ENCODE results near the gene CFAP210.

The CFAP210 gene, protein sequence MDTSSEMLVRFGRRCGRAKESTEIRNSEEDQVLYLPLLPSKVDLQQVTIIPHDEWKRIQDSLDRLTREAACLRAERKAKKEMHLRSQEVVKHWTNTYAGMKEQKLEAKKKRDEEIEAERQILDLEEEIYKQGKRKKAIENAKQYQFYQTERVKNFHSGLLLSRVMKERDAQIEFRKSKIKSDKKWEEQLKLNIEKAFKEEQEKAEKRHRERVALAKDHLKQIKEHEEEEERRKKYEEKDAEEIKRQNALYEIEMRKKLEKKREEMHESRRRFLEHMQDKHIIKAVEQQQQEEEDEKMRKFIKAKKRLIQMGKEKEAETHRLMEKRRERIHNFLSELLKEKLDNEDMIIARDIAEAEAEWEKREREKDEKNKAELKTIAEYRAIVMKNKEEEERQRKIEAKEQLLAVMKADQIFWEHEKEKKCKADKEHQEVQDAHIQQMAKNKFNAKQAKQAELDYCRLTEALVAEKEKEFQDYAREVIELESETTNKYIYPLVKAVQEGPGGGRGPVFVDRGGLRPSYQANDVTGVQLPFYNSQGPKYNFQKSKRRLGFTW

DNA sequence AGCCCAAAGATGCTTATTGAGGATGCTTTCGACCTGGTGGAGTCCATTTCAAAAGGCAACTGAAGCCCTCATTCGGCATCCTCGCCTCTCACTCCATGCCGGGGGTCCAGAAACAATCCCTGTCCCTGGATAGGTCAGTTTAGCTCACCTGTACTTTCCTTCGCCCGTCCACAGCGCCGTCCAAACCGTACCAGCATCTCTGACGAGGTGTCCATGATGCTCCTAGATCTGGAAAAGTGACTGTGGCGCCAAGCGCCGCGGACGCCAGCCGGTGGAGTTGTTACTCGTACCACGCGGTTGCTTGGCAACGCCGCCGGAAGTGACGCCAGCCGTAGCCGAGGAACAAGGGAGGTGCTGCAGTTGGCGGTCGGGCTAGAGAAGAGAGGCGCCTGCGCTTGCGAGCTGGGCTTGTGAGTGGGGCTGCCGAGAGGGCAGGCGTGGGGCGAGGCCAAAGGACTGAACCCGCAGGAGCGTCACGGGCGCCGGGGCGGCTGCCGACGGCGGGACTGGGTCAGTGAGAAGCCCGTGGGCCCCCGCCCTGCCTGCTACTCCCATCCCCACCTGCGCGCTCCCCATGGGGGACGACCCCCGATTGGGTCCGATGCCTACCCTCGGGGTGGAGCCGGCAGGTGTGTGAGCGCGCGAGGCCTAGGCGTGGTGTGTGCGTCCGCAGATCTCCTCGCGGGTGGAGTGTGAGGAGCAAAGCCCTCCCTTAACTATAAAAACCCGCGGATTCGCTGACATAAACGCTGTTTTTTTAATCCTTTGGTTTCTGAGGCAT, at the start of gene CFAP210, which contains the start of gene PHOSPHO2:
CFAP210 (minus strand) TSS at position 293 of the 781 bp plus-strand sequence; CDS start at position 215, 78 bp downstream.
PHOSPHO2 (plus strand) TSS at position 357 of the 781 bp plus-strand sequence. CDS start 6,503 bp downstream, outside the sequence.
- DNase-seq: peak; percentile 99

DNA sequence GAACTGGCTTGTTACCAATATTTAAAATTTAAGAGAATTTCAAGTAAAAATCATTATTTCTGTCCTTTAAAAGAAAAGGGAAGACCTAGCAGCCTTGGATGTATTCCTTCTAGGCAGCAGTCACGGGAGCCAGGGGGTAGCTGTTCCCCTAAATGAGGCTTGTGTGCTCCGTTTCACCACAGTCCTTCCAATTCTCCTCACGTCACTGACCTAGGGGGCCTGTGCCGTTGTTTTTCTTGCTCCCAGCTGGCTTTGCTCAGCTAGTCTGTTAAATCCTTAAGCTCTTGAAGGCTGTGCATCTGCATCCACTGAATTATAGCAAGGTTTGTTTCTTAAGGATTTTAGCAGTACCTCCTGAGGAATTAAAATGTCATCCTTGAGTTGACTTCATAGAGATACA, 49.3 kb upstream of the CFAP210 start:
- no peak for DNase-seq

DNA sequence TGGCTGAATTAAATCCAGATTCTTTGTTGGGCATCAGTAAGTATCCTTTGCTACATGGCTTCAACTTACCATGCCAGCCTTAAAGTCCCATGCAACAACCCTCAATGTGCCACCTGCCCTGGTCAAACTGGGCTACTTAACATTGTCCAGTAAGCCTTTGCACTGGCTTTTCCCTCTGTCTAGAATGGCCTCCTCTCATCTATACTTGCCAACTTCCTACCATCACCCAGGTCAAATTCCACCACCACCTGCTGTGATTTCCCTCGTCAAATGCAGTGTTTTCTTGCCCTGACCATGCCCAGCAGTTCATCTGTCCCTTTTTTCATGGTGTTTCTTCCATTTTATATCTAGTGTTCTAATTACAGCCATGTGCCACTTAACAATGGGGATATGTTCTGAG, 45.1 kb upstream of the CFAP210 start:
- DNase-seq: no peak

DNA sequence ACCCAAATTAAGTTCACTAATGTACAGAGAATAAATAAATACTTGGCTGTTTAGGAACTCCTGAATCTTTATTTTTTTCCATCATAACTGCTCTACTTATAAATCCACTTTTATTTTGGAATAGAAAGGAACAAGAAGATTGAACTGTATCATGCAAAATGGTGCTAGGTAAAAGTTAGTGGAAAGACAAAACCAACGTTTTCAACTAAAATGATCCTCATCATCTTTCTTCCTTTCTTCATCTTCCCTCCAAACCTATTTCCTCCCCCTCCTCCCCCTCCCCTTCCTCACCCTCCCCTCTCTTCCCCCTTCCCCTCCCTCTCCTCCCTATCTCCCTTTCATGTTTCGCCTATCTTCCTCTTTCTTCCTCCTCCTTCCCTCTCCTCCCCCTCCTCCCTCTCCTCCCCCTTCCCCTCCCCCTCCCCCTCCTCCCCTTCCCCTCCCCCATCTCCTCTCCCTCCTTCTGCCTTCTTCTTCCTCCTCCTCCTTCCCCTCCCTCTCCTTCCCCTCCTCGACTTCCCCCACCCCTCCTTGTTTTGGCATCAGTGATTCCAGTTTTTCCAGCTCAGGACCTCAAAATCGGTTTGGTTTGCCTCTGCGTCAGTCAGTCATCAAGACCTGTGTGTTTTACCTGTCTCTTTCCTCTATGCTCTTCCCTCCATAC, 44.5 kb upstream of the CFAP210 start:
- DNase-seq: no peak

DNA sequence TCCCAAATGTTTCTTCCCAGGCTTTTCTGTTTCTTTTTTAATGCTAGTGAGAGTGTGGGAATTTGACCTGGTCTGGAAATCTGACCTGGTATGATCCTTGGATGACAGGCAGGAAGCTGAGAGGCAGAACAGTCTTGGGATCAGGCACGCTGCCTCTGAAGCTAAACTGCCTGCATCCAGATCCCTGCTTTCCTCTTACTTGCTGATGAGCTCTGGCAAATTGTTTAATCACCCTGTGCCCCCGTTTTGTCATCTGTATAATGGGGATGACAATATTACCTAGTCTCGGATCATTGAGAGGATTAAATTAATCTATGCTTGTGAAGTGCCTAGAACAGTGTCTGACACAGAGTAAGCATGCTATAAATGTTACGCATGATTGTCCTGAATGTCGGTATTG, 42.7 kb upstream of the CFAP210 start:
- no peak for DNase-seq

DNA sequence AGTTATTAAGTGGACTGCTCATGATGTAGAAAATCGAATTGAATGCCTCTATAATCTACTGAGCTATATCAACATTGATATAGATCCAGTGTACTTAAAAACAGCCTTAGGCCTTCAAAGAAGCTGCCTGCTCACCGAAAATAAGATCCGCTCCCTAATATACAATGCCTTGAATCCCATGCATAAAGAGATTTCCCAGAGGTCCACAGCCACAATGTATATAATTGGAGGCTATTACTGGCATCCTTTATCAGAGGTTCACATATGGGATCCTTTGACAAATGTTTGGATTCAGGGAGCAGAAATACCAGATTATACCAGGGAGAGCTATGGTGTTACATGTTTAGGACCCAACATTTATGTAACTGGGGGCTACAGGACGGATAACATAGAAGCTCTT, 41.4 kb upstream of the CFAP210 start:
- no peak for DNase-seq

DNA sequence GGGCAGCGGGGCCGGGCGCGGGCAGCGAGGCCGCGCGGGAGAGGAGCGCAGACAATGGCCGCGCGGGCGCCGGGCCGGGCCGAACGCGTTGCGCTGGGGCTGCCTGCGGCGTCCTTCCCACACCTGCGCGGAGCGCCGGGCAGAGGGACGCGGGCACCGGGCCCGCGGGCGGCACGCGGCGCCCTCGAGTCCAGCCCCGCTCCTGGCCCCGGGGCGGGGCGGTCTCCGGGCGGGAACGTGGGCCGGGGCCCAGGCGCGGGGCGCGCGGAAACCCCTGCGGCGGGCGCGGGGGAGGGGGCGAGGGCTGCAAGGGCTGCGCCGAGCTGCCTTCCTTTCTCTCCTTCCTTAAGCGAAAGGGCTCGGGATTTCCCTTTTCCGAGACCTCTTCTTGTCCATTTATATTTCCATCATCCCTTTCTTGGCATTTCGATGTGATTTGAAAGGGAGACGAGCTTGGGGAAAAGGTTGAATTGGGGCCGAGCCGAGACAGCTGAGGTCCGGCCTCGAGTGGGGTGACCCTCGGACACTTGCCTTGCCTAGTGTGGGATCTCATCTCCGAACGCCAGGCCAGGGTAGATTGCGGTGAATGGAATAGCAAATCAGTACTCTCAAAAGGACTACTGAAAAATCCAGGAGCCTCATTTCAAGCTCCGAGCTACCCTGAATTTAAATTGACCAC, 40.1 kb upstream of the CFAP210 start:
- DNase-seq: peak; percentile 29

DNA sequence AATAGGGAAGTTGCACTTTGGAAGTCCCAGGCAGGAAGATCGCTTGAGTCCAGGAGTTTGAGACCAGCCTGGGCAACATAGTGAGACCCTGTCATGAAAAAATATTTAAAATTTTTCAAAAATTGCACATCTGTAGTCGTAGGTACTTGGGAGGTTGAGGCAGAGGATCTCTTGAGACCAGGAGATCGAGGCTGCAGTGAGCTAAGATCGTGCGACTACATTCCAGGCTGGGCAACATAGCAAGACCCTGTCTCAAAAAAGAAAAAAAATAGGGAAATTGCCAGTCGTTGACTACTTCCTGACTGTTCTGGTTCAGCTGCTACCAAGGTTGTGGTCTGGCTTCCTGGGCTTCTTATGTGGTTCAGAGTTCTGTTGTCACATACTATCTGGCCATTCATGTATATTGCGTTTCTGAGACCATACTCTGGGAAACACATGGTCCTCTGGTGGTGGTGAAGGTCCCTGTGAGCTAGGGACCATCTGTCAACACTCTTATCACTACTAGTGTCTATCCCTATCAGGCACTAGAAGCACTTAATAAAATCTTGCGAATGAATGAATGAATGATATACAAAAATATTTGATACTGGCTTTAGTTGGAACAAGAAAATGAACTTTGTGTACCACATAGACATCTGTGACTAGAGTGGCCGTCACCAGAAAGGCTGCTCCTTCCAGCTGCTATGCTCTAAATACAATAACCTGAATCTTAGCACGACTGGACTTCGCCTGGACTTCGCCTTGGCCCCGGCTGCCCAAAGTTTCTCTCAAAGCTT, 38.6 kb upstream of the CFAP210 start:
- DNase-seq: no peak

DNA sequence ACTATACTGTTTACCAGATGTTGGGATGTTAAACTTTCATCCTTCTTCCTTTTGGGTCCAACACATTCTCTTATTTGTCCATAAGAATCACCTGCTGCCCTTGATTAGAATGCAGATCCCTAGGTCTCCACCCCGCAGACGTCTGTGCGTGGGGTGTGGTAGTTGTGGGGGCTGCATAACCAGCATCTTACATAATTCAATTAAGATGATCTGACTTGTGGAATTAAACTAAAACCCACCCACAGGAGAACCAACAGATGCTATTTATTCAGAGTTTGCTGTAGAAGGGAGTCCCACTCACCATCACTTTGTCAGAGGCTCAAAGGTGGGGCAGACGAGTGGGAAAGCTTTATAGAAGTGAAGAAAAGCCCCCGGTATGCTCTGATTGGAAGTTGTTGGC, 37.9 kb upstream of the CFAP210 start:
- no peak for DNase-seq

DNA sequence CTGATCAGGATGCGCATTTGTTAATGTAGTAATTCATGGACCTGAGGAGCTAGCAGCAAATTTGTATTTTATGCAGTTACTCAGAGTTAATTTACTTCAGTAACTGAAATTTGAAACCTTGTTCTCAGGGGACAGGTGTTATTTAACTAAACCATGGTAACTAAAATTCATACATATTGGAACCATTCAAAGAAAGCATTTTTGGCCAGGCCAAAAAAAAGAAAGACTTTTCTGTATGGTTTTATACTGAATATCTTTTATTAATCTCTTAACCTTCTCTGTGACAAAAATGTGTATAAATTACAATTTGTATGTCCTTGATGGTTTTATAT, 35.0 kb upstream of the CFAP210 start:
- no peak for DNase-seq

DNA sequence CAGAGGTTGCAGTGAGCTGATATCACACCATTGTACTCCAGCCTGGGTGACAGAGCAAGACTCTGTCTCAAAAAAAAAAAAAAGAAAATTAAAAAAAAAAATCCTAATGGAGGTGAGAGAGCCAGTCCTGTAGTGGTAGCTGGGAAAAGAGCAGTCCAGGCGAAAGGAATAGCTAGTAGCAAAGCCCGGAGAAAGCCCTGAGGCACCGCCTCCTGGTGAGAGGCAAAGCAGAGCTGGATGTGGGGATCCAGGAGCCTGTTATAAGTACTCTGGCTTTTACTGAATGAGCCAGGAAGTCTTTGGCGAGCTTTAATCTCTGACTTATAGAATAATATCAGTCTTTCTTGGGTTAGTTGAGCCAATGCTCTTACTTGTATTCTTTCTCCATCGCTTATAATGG, 32.9 kb upstream of the CFAP210 start:
- no peak for DNase-seq

DNA sequence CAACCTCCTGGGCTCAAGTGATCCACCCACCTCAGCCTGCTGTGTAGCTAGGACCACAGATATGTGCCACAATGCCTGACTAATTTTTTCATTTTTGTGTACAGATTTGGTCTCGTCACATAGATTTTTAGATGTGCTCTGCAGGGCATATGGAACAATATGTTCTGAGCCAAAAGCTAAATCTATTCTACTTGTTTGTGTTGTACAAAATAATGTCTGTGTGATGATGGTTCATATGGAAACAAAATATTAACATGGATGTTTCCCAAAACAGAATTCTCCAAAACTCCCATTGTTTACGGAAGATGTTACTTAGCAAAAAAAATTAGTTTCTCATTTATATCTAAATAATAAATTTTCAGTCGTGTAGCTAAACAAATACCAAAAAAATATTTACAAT, 26.8 kb upstream of the CFAP210 start:
- no peak for DNase-seq

DNA sequence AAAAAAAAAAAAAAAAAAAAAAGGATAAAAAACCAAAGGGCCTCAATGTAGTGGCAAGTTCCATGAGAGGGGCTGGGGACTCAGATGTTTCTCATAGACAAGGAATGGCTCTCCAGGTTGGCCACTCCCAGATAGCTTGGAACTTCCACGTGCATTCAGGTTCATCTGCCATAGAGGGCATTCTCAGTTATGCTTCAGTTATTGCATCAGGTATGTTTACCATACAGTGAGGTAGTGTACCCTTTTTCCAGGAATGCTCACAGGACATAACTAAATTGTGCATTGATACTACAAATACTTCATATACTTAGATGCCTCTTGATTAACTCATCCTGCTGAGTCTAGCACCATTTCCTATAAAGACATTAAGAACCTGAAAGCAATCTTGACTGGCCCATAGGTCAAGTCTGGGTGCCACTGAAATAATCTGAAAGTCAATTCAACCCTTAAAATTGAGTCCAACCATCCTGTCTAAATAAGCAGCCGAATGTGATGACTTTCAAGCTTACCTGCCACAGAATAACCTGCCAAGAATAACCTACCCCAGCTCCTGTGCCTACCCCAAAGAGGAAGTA, 24.8 kb upstream of the CFAP210 start:
- no peak for DNase-seq

DNA sequence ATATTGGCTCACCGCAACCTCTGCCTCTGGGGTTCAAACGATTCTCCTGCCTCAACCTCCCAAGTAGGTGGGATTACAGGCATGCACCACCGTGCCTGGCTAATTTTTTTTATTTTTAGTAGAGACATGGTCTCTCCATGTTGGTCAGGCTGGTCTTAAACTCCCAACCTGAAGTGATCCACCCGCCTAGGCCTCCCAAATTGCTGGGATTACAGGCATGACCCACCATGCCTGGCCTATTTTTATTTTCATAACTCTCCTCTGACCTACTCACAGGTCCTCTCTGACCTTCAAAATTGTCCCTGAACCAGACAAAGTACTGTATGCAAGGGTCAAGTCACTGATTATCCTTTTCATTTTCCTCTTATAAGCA, 23.5 kb upstream of the CFAP210 start:
- DNase-seq: no peak

DNA sequence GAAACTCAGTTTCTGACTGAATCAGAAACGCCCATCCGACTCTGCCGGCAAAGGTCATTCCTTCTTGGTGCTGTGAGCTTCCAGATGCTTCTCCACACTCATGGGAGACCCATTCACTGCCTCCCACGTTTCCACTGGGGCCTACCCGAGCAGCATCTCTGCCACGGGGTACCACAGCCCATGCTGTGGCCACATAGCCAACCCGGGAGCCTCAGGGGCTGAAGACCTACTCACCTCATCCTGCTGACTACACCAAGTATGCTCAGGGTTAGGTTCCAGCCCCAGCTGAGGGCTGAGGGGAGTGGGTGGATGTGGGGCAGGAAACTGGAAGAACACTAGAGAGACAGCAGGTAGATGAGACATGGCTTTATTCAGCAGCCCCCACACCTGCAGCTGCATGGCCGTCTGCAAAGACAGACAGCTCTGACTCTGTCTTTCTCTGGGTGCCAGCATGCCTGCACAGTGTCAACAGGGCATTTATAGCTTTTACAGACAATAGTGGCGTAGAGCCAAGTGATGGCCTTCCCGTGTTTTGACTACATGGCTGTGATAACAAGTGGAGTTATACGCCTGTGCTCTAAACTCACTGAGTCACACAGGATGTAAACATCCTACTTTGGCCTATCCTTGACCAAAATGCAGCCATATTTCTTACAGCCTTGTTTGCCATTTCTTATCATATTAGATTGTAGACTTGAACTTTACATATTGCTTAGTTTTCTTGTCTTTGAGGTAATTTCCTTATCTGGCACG, 22.9 kb upstream of the CFAP210 start:
- DNase-seq: no peak

DNA sequence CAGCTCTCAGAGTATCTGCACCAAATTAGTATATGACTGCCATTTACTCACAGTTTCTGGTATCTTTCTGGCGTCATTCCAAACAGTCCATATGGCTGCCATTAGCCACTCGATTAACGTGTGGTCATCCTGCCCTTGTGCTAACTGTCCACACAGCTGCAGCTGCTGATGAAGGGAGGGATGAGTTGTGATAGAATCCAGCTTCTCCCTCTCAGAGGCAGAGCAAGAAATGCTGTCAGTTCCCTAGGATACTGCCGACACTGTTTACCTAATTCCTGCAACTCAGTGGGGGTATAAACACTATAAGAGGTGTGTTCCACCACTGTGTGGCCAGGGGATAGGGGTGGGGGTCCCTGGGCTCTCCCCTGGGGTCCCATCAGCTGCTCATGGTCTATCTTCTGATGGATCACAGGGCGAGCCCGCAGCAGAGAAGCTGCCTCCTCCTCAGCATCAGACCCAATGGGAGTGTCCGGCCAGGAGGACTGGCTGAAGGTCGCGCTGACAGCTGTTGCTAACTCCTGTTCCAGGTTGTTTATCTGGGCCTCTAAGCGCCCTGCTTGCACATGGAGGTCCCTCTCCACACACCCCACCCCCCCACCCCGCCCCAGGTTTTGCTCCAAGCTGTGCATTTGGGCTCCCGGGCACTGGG, 22.2 kb upstream of the CFAP210 start:
- DNase-seq: no peak

DNA sequence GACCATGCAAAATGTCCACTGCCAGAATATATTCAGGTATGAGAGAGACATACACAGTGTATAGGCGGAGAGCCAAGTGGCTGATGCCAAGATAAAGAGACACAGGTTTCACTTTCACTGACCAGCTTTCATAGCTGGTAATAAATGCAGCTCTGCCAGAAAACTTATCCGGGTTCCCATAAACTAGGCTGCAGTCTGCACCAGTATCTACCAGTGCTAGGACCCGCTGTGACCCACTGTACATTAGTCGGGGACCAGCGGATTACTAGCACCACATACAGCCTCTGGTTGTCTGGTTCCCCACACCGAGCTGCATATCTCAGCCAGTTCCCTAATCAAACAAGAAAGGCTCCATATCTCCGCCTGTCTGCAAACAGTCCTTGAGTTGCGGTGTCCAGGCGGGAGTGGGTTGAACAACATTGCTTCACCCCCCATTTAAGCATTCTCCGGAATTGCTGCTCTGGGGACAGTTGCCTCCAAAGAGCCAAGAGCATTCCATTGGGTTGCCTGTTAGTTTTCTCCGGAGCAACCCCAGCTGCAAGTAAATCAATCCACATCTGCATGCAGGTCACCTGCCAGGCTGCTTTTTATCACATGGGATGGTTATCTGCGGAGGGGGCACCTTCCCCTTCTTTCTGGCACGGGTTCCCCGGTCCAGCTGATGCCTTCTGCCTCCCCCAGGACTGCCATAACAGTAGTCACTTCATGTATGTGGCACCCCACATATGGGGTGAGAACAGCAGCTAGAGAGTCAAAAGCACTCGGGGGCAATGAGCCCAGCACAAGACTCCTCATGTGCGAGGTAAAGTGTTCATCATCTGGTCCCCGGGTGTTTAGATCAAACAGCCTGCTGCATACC, 21.4 kb upstream of the CFAP210 start:
- no peak for DNase-seq

DNA sequence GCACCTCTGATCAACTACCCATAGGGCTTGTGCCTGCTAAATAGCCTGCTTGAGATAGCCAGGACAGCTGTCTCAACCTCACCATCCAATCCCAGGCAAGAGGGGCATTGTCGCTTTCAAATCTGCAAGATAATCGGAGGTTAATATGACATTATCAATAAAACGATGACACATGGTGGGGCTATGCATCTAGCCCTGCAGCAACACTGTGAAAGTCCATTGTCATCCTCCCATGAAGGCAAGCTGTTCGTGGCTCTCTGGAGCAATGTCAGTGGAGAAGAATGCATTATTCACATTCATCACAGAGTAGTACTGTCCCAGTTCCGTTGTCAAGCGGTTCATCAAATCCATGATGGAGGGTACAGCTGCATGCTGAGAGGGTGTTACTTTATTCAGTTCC, 20.5 kb upstream of the CFAP210 start:
- DNase-seq: no peak

DNA sequence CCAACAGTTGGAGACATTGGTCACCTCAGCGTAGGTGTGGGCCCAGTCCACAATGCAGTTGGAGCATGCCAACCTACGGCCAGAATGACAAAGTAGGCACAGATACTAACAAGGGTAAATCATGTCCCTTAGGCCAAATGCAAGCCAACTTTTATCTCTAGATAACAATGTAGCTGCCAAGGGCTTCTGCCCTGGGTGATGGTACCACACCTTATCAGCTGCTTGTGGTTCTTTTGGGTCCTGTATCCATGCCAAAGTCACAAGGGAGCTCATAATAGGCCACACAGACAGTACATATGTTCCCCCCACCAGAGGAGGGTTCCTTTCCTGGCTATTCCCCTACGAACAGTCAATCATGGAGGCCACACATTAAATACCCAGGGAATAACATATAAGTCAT, 19.1 kb upstream of the CFAP210 start:
- DNase-seq: no peak

Measured in activated T-cell treated with anti-CD3 and anti-CD28 coated beads, Interleukin-2, amount 50 U/mL, for 1 hour (primary cell).